NCI-H460 (cell line): Measurements from ENCODE around the gene LEFTY2. TPM values are rescaled to one million over a fixed set of nuclear protein-coding genes. Genes with fewer than 3 reads are reported as not detected.

Experiments used
- small RNA-seq, 2 experiments: library from RNA; depleted of rRNA; stranded (forward); fragments of <200 nt; gene quantifications; one replicate each; pipeline ENCODE3, GENCODE V24; 2014
- total RNA-seq: library from RNA; depleted of rRNA; stranded (reverse); fragments of >200 nt; shearing (Covaris generic); gene quantifications from 2 replicates; pipeline ENCODE4 v1.2.3, GENCODE V29; 2014; rRNA removed

The LEFTY2 gene
- total RNA-seq, 1 experiment from 2014 or later: not detected

Small RNAs within 50 kb of the gene (small RNA-seq; reads per million reads assigned to genes)
- gene AL117348.1: 0 reads per million in 2 experiments
- gene NDUFA3P3: 0 reads per million in 2 experiments

Other genes with a start within 250 kb of the LEFTY2 start
- gene SRP9, start 163.4 kb downstream of the LEFTY2 start, total RNA-seq: 497 and 502 TPM in 2 replicates
- 139 and 163 TPM in 2 replicates for gene EPHX1, start 131.1 kb downstream of the LEFTY2 start, total RNA-seq
- gene TMEM63A, start 58.8 kb downstream of the LEFTY2 start, total RNA-seq: 10.4 and 17.4 TPM in 2 replicates
- not detected in 2 replicates for gene LEFTY1, start 52.1 kb downstream of the LEFTY2 start, total RNA-seq
- 108 and 114 TPM in 2 replicates for gene PYCR2, start 17.0 kb downstream of the LEFTY2 start, total RNA-seq
- gene SDE2, start 58.1 kb upstream of the LEFTY2 start, total RNA-seq: 58.5 and 68.7 TPM in 2 replicates
- 423 and 472 TPM in 2 replicates for gene H3-3A, start 121.5 kb upstream of the LEFTY2 start, total RNA-seq
- gene ACBD3, start 245.5 kb upstream of the LEFTY2 start, total RNA-seq: 50.2 and 59.0 TPM in 2 replicates